Fibroblast of lung (primary cell): ENCODE data around the gene SPTBN1.

Experiments used
- EZH2 ChIP-seq: IDR thresholded peaks from 2 replicates; pipeline ENCODE4 v1.5.1; 2012; ENCODE audit warnings: low read length, control low read depth, mild to moderate bottlenecking; ENCODE audit errors: missing control alignments
- TF ChIP-seq, protein P1 (sequence below), 2 donors: IDR thresholded peaks in 1 of 2; conservative IDR thresholded peaks in 1 of 2; 1 replicate in 1 of 2; 2 replicates in 1 of 2; pipeline ENCODE4 v1.5.1; 2011 to 2012; ENCODE audit warnings: low read length in 2 of 2, control low read depth in 1 of 2, inconsistent platforms in 1 of 2, low read depth in 1 of 2, mild to moderate bottlenecking in 1 of 2

GRCh38 chr2:54601339-54601738 is 145.2 kb downstream of the SPTBN1 start:
- TF ChIP-seq, protein P1, sequence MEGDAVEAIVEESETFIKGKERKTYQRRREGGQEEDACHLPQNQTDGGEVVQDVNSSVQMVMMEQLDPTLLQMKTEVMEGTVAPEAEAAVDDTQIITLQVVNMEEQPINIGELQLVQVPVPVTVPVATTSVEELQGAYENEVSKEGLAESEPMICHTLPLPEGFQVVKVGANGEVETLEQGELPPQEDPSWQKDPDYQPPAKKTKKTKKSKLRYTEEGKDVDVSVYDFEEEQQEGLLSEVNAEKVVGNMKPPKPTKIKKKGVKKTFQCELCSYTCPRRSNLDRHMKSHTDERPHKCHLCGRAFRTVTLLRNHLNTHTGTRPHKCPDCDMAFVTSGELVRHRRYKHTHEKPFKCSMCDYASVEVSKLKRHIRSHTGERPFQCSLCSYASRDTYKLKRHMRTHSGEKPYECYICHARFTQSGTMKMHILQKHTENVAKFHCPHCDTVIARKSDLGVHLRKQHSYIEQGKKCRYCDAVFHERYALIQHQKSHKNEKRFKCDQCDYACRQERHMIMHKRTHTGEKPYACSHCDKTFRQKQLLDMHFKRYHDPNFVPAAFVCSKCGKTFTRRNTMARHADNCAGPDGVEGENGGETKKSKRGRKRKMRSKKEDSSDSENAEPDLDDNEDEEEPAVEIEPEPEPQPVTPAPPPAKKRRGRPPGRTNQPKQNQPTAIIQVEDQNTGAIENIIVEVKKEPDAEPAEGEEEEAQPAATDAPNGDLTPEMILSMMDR (conservative IDR thresholded peaks at IDR 0.05 in 1 of 2, IDR thresholded peaks at IDR 0.05 in 1 of 2; ENCODE audit: low read depth in 1 of 2, low read length in 2 of 2): no peak
- TF ChIP-seq EZH2: no peak
